ENCODE results near the gene NCAPH2.

The NCAPH2 gene

GRCh38 chr22:50573491-50574382, 65.7 kb downstream of the NCAPH2 start:
- ATAC-seq (ENCODE audit: low read depth): no peak
- no peak overlapping the region for H3K27ac Mint-ChIP-seq

DNA sequence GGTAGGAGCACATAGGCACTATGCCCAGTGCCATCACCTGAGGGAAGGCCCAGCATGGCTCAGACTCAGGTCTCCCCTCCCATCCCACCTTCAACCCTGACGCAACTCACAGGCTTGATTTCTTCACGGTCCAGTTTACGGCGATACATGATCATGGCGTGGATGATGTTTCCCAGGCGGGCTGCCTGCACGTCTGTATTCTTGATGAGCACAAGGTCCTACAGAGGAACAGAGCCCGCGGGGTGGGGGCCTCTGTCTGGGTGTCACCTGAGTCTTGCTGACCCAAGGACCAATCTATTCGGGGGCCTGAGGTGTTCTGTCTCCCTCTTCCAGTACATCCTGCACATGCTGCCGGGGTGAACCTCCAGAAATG, 66.3 kb downstream of the NCAPH2 start:
- H3K27me3 Mint-ChIP-seq: no peaks in the 10 kb centered on the region
- ATAC-seq (ENCODE audit: low read depth) (no peak), DNase-seq (ENCODE audit: low spot score in 2 of 2) (no peak)
- H3K4me3 Mint-ChIP-seq: no peak overlapping the region
- peaks cover 13% of the 10 kb centered on the region for H3K4me1 Mint-ChIP-seq
- no peak overlapping the region for H3K27ac Mint-ChIP-seq
- H3K36me3 Mint-ChIP-seq: peaks cover 12% of the 10 kb centered on the region
- H3K9me3 Mint-ChIP-seq: no peaks in the 10 kb centered on the region

More at GRCh38 chr22:50573491-50574382, 65.7 kb downstream of the NCAPH2 start:
- Mint-ChIP-seq H3K4me1 (peaks cover 13% of the 10 kb centered on the region), H3K36me3 (peaks cover 12% of the 10 kb centered on the region), H3K27me3 (no peaks in the 10 kb centered on the region), H3K9me3 (no peaks in the 10 kb centered on the region), H3K4me3 (no peak overlapping the region)
- no peak for DNase-seq (ENCODE audit: low spot score in 2 of 2)
